ENCODE measurements around the gene L3MBTL4.
"Not testable (repeated sequence)": the region's sequence is repeated elsewhere in the genome, so short reads cannot be mapped to it uniquely, and the experiment has no call there.

Gene L3MBTL4

GRCh38 chr18:6414723-6415417, at the start of gene L3MBTL4:
TSS of gene L3MBTL4 (minus strand) at chr18:6414911. CDS start at chr18:6311625, 103,286 bp downstream.
- peak in 1 of 4 experiments; percentile 0 for DNase-seq

DNA sequence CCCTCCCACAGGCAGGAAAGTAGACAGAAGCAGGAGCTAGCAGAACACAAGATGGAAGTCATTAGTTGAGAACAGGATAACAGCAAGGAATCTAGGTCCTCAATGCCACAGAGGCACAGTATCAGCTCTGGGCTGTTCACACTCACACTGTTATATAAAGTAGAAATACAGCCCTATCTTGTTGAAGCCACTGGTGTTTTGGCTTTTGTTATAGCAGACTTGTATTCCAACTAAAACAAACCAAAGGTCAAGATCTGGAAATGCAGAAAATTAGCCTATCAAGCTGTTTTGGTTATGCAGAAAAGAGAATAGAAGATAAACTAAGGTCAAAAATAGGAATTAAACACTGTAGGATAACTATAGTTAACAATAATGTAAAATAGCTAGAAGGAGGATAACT, 37.5 kb upstream of the L3MBTL4 start:
- DNase-seq = no peak

GRCh38 chr18:6449213-6449612, 34.5 kb upstream of the L3MBTL4 start:
- no peak for DNase-seq

DNA sequence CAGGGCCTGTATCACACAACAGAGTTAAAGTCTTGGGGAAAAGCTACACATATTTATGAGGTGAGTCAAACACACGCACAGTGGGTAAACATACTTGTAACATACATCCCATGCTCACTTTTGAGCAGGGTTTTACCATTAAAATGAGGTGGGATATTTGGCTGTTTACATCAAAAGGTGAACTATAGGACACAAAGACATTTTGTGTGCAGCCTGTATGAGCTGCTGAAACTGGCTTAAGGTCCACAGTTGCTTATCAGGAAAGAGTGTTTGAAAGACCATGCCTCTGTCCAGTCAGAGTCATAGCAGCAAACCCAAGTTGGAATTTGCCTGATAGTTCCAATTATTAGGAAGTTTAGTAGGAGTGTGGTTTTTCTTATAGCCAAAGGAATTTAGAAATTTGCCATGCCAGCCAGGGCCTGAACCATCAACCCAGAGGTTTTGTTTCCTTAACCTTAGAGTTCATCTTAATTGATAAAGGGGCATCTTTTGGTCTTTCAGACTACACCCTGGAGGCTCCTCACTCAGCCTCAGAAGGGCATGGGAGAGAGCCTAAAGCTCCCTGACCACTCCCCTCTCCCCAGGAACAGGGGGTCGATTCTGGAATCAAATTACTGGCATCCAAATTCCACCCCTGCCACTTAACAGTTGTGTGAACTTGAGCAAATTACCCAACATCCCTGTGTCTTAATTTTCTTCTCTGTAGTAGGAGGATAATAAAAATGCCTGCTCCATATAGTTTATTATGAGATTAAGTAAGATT, 29.9 kb upstream of the L3MBTL4 start:
- DNase-seq = no peak

- DNase-seq = no peak
Measured at GRCh38 chr18:6441200-6441599, 26.5 kb upstream of the L3MBTL4 start.

DNA sequence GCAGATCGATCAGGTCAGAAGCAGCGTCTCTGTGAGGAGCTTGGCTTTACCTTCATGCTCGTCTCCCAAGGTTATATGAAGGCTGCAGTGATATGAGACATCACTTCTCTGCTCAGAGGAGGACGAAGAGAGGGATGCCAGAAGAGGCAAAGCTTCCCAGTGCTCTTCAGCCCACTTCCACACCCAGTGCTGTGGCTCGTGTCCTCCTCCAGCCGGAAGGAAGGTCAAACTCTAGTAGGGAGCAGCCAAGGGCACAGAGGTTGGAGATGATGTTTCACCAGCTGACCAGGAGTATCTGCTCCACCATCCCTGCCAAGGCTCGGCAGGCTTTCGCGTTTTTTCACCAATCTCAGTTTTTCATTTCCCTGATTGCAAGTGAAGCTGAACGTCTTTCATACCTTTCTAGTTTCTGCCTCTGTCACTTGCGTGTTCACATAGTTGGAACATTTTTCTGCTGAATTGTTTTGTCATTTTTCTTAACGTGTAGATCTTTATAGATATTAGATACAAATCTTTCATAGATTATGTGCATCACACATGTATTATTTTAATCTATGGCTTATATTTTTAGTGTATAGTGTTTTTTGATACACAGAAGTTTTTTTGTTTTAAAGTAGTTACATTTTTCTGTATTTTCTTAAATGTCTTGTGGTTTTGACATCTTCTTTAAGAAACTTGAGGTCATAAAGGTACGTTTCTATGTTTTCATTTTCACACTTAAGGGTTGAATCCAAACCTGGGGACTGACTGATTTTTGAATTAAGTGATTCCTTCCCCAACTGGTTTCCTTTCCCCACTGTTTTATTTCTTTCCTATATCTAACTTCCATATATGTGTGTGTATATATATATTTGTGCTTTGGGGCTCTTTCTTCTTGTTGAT, 23.5 kb upstream of the L3MBTL4 start:
- DNase-seq = no peak

DNA sequence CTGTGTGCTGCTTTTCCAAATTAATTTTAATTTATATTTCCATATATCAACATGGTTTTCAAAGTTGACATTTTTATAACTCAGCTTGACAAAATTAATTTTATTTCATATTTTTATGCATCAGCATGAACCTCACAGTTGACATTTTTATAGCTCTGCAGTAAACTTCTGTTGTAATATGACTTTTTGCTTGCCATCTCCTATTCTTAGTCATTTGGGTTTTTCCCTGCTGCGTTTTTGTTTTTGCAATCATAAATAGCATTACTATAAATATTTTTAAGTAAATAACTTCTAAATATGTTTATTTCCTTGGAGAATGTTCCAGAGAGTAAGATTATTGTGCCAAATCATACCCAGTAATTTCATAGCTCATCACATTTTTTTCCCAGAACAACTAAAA, 21.0 kb upstream of the L3MBTL4 start:
- DNase-seq = no peak

DNA sequence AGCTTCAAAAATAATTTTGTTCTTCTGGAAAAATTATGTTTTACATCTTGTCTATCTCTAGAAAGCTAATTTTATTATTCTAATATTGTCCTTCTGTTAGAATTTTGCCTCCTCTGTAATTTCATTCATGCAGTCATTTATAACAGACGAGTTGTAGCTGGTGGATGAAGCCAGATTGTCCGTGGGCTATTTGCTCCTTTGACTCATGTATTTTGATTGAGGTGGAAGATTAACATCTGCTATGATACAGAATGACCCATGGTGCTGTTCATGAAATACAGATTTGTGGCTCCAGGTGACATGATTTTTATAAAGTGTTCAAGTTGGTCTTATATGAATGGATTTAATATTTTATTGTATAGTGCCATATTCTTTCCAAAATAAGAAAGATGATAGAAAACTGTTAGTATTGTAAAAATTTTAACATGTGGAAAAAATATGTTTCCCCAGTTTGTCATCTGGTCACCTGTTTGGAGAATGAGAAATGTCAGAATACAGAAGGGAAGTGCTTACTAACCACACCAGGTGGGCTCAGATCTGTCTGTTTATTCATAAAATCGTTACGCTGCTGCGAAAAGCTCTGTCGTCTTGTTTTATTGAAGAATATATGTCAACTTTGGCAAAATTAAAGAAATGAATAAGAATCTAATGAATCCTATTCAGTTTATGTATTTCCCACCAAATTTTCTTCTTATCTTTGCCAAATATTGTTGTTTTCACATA, 20.4 kb upstream of the L3MBTL4 start:
- no peak for DNase-seq

- no peak for DNase-seq
Measured at GRCh38 chr18:6434481-6434880, 19.8 kb upstream of the L3MBTL4 start.

DNA sequence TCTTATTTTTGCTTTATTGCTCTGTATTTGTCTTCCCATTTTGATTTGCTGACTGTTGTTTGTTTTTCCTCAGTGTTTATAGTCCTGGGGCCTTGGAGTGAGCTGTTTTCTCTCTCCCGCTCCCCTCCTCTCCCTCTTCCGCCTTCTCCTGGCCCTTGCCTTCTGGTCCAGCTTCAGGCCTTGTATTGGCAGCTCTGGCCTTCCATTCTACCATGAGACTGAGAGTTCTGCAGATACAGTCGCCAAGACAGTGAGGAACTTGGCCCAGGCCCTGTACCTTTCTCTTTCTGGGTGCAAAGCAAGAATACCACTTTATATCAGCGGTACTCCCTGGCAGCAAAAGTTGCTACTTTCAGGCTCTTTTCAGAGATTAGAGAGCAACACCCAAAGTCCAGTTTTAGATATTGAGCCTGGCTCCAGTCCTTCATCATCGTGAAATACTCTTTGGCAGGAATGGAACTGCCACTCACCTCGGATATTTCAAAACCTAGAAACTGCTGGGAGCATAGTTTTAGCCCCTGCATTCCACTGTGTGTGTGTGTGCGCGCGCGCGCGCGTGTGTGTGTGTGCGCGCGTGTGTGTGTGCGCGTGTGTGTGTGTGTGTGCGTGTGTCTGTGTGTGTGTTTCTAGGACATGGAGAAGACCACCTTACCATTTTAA, 17.1 kb upstream of the L3MBTL4 start:
- no peak for DNase-seq

GRCh38 chr18:6428851-6429395, 14.2 kb upstream of the L3MBTL4 start:
- DNase-seq = no peak

DNA sequence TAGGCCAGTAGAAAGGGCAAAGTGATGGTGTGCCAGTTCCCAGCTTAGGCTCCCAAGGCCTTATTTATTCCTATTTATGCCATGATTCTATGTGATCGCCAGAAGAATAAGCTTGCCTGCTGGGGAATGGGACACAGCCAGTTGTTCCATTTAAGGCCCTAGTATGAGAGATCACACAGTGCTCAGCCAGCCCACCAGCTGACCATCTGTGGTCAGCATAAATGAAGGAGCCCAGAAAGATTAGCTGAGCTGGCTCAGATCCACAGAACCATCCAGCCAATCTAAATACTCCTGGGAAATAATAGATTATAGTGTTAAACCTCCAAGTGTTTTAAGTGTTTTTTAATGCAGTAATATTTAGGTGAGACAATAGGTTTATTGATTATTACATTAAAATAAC, 12.6 kb upstream of the L3MBTL4 start:
- no peak for DNase-seq

- DNase-seq = no peak
Measured at GRCh38 chr18:6423289-6423688, 8.6 kb upstream of the L3MBTL4 start.

GRCh38 chr18:6414118-6414722, 491 bp downstream of the L3MBTL4 start:
- peak in 1 of 4 experiments; percentile 3 for DNase-seq

DNA sequence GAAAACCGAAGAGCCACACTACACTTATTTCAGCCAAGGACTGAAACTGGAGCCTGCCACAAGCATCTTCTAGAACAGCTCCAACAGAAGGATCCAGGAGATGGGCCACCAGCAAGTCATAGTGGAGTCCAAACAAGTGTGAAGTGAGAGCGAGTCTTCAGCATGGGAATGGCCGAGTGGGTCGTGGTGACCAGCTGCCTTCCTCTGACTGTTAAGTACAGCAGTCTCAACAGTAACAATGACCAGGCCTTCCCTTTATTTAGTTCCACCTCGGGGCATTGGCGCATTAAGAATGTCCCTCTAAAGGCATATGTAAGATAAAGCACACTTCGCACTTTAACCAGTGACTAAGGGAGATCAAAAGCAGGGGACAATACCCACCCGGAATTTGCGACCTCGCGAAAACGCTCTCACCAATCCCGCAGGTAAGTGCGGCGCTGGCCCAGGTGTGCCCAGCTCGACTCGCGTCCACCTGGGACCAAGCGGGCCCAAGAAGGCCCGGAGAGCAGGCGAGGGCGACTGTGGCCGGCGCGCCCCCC, 1.1 kb downstream of the L3MBTL4 start:
- no peak for DNase-seq

DNA sequence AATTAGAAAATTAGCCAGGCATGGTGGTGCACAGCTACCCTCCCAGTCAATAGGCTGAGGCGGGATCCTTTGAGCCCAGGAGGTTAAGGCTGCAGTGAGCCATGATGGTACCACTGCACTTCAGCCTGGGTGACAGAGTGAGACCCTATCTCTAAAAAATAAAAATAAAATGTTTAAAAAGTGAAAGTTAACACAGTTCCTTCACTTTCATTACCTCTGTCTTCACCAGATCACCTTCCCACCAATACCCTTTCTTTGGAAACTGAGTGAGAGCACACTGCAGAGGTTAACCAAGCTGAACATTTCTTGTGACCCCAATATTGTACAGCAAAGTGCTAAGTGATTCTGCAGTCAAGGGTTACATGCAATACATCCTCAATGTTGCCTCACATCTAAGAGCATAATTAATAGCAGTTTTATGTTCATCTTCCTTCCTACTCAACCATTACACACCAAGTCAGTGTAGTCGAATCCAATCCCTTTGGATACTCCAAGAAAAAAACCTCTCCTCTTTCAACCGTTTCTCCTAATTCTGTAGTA, 1.7 kb downstream of the L3MBTL4 start:
- no peak for DNase-seq

DNA sequence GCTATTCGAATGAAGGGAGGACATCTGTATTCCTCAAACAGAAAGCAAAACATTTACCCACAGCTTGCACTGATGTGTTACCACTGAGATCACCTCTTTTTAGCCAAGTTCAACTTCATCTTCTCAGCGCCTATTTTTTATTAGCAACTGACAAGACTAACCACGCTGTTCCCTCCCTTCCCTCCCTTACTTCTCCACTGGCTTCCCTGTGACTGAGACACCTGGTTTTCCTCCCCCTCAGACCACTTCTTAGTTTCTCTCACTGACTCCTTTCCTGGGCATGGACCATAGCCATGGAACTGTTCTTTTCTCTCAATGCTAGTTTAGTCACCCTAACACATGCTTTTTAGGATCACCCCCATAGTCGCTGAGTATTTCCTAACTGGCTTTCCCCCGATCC, 3.3 kb downstream of the L3MBTL4 start:
- no peak for DNase-seq

DNA sequence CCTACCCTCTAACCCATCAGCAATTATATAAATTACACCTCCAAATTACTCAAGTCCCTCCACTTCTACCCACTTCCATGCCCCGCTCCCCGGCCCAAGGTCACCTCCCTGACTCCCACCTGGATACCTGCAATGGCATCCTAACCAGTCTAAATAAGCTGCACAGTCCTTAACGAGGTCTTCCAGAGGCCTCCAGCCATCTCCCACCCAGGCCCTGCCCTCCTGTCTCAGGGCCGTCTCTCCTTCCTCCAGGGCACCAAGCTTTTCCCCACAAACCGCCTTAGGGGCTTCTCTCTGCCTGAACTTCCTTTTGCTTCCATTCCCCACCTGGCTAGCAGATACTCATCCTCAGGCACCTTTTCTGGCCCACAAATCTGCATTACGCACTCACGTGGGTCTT, 4.8 kb downstream of the L3MBTL4 start:
- DNase-seq = no peak

DNA sequence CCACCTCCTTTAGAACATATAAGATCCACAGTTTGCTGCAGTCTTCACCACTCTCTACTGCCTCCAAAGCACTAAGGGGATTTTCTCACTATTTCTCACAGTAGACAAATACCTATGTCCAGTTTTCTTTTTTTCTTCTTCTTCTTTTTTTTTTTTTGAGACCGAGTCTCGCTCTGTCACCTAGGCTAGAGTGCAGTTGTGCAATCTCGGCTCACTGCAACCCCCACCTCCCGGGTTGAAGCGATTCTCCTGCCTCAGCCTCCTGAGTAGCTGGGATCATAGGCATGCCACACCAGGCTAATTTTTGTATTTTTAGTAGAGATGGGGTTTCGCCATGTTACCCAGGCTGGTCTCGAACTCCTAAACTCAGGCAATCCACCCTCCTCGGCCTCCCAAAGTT, 6.2 kb downstream of the L3MBTL4 start:
- DNase-seq = not testable (repeated sequence)

GRCh38 chr18:6406910-6407470, 7.7 kb downstream of the L3MBTL4 start:
- no peak for DNase-seq
